ENCODE results near the gene RGL1. TPM values are rescaled to one million over a fixed set of nuclear protein-coding genes. Genes with fewer than 3 reads are reported as not detected.

Gene RGL1
- total RNA-seq, 1 experiment from 2014 or later = 1.5 TPM

DNA sequence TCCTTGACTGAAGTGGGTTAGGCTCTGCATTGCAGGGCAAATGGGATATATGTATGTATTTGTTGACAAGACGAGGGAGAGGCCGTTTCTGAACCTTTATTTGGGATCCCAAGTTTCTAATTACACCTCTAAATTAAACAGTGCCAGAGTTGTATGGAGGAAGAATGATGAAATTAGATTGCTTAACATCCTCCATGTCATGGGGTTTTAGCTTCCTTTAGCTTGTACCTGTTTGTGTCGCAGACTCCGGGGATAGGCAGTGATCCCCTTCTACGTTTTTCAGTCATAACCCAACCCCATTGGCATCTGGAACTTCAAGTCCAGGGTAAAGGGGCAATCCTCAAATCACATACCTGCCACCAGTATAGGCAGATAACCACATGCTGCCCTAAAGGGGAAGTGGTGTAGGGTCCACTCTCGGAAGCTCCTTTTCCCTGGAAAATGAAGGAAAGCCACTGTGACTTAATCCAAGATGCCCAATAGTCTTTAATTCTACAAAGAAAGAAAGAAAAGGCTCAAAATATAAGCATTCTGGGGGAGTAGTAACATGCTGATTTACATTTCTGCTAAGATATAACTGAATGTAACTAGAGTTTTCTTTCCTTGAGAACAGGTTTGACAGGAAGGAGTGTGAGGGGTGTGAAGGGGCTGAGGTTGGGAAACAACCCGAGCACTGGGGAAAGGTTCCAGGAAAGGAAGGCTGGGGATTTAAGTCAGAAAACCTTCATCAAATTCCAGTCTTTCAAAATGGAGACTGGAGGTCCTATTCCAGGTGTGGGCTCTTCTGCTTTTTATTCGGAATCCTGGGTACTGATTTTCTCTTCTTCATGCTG lies 77.6 kb downstream of the RGL1 start:
- CTCF ChIA-PET = no interaction called here
- H3K4me3 ChIP-seq (ENCODE audit: low read length) = no peak overlapping the region
- H3K27ac ChIP-seq (ENCODE audit: low read length) = peak overlapping the region; percentile 43
- no peaks in the 10 kb centered on the region for H3K27me3 ChIP-seq (ENCODE audit: low read length)
- no peaks in the 10 kb centered on the region for H3K9me2 ChIP-seq (replicated peaks; ENCODE audit: low read length)
- ATAC-seq = no peak
- H3K9ac ChIP-seq (ENCODE audit: low read length) = no peak overlapping the region
- H2AFZ ChIP-seq (ENCODE audit: low read length) = 0 out of 2 replicates have a peak overlapping the region, but pooled peaks have one; percentile 50
- POLR2A ChIA-PET (ENCODE audit: unreplicated experiment) = no interaction called here
- no peaks in the 10 kb centered on the region for H3F3A ChIP-seq (ENCODE audit: low read length, unreplicated experiment)
- H3K36me3 ChIP-seq (ENCODE audit: low read depth, low read length) = no peaks in the 10 kb centered on the region
- no TSS peak for BruUV-seq (replicated peaks)
- peak overlapping the region; percentile 58 for H3K4me2 ChIP-seq (ENCODE audit: low read length)
- no peaks in the 10 kb centered on the region for H4K20me1 ChIP-seq (ENCODE audit: low read length)
- peaks cover 29% of the 10 kb centered on the region for H3K4me1 ChIP-seq (ENCODE audit: insufficient read depth, low read length)
- no peaks in the 10 kb centered on the region for H3K79me2 ChIP-seq (ENCODE audit: low read length)
- DNase-seq = peak; percentile 31
- no peak for TF ChIP-seq EZH2 (IDR thresholded peaks at IDR 0.05; ENCODE audit: low read length, unreplicated experiment)
- TF ChIP-seq, protein P1, sequence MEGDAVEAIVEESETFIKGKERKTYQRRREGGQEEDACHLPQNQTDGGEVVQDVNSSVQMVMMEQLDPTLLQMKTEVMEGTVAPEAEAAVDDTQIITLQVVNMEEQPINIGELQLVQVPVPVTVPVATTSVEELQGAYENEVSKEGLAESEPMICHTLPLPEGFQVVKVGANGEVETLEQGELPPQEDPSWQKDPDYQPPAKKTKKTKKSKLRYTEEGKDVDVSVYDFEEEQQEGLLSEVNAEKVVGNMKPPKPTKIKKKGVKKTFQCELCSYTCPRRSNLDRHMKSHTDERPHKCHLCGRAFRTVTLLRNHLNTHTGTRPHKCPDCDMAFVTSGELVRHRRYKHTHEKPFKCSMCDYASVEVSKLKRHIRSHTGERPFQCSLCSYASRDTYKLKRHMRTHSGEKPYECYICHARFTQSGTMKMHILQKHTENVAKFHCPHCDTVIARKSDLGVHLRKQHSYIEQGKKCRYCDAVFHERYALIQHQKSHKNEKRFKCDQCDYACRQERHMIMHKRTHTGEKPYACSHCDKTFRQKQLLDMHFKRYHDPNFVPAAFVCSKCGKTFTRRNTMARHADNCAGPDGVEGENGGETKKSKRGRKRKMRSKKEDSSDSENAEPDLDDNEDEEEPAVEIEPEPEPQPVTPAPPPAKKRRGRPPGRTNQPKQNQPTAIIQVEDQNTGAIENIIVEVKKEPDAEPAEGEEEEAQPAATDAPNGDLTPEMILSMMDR (conservative IDR thresholded peaks at IDR 0.05; ENCODE audit: low read depth, low read length) = no peak
- no peaks in the 10 kb centered on the region for H3K9me3 ChIP-seq (ENCODE audit: low read length)
- intact Hi-C loops (cut with micrococcal nuclease) = no loop called here

DNA sequence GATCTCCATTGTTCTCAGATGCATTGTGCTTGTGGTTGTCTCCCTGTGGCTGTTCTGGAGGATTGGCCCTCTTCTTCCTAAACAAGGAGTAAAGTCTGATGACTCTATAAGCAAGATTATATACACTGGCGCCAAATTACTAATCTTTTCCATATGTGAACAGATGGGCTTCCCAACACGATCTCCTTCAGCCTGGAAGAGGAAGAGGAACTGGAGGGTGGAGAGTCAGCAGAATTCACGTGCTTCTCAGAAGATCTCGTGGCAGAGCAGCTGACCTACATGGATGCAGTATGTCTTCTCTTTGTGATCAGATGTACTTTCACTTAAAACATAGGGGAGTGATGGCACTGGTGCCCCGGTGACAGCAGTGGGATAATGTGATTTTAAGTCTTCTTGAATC lies 78.7 kb downstream of the RGL1 start:
- intact Hi-C loops (cut with micrococcal nuclease) = no loop called here
- H3K9ac ChIP-seq (ENCODE audit: low read length) = no peak overlapping the region
- no peak for DNase-seq
- no peak overlapping the region for H2AFZ ChIP-seq (ENCODE audit: low read length)
- no peak overlapping the region for H3K4me2 ChIP-seq (ENCODE audit: low read length)
- no peaks in the 10 kb centered on the region for H3K9me3 ChIP-seq (ENCODE audit: low read length)
- no peak overlapping the region for H3K4me3 ChIP-seq (ENCODE audit: low read length)
- H3F3A ChIP-seq (ENCODE audit: low read length, unreplicated experiment) = no peaks in the 10 kb centered on the region
- no TSS peak for BruUV-seq (replicated peaks)
- no peak for ATAC-seq
- H3K79me2 ChIP-seq (ENCODE audit: low read length) = no peaks in the 10 kb centered on the region
- TF ChIP-seq EZH2phosphoT487 (IDR thresholded peaks at IDR 0.05; ENCODE audit: borderline replicate concordance, low read length) (no peak), EZH2 (IDR thresholded peaks at IDR 0.05; ENCODE audit: low read length, unreplicated experiment) (no peak)
- TF ChIP-seq, protein P1 (conservative IDR thresholded peaks at IDR 0.05; ENCODE audit: low read depth, low read length) = no peak
- no peaks in the 10 kb centered on the region for H3K36me3 ChIP-seq (ENCODE audit: low read depth, low read length)
- CTCF ChIA-PET = no interaction called here
- peaks cover 39% of the 10 kb centered on the region for H3K4me1 ChIP-seq (ENCODE audit: insufficient read depth, low read length)
- H3K9me2 ChIP-seq (replicated peaks; ENCODE audit: low read length) = no peaks in the 10 kb centered on the region
- H4K20me1 ChIP-seq (ENCODE audit: low read length) = no peaks in the 10 kb centered on the region
- POLR2A ChIA-PET (ENCODE audit: unreplicated experiment) = no interaction called here
- no peak overlapping the region for H3K27ac ChIP-seq (ENCODE audit: low read length)
- H3K27me3 ChIP-seq (ENCODE audit: low read length) = no peaks in the 10 kb centered on the region

DNA sequence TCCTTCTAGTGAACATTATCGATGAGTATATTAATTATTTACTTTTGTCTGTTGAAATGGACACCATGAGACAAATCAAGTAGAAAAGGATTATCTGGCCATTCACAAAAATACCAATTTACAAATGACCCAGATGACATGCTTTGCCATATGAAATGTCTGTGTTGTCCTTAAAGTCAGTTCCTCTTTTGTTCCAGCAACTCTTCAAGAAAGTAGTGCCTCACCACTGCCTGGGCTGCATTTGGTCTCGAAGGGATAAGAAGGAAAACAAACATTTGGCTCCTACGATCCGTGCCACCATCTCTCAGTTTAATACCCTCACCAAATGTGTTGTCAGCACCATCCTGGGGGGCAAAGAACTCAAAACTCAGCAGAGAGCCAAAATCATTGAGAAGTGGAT lies 79.6 kb downstream of the RGL1 start:
- H2AFZ ChIP-seq (ENCODE audit: low read length) = no peak overlapping the region
- CTCF ChIA-PET = no interaction called here
- intact Hi-C loops (cut with micrococcal nuclease) = no loop called here
- H3K4me1 ChIP-seq (ENCODE audit: insufficient read depth, low read length) = peaks cover 42% of the 10 kb centered on the region
- no peaks in the 10 kb centered on the region for H4K20me1 ChIP-seq (ENCODE audit: low read length)
- H3K79me2 ChIP-seq (ENCODE audit: low read length) = no peaks in the 10 kb centered on the region
- no peak for TF ChIP-seq EZH2 (IDR thresholded peaks at IDR 0.05; ENCODE audit: low read length, unreplicated experiment)
- TF ChIP-seq EZH2phosphoT487 (IDR thresholded peaks at IDR 0.05; ENCODE audit: borderline replicate concordance, low read length) = no peak
- TF ChIP-seq, protein P1 (conservative IDR thresholded peaks at IDR 0.05; ENCODE audit: low read depth, low read length) = no peak
- H3K4me2 ChIP-seq (ENCODE audit: low read length) = no peak overlapping the region
- POLR2A ChIA-PET (ENCODE audit: unreplicated experiment) = no interaction called here
- no peaks in the 10 kb centered on the region for H3K27me3 ChIP-seq (ENCODE audit: low read length)
- H3K4me3 ChIP-seq (ENCODE audit: low read length) = no peak overlapping the region
- DNase-seq (no peak), ATAC-seq (no peak)
- no peaks in the 10 kb centered on the region for H3K9me3 ChIP-seq (ENCODE audit: low read length)
- H3K9me2 ChIP-seq (replicated peaks; ENCODE audit: low read length) = no peaks in the 10 kb centered on the region
- H3F3A ChIP-seq (ENCODE audit: low read length, unreplicated experiment) = no peaks in the 10 kb centered on the region
- no peak overlapping the region for H3K27ac ChIP-seq (ENCODE audit: low read length)
- no peaks in the 10 kb centered on the region for H3K36me3 ChIP-seq (ENCODE audit: low read depth, low read length)
- H3K9ac ChIP-seq (ENCODE audit: low read length) = no peak overlapping the region
- no TSS peak for BruUV-seq (replicated peaks)

Data from PC-3 (cell line).